ENCODE results near the gene FADS1.

GRCh38 chr11:61760946-61761345, 55.9 kb downstream of the FADS1 start:
- no peak for TF ChIP-seq CTCF (IDR thresholded peaks at IDR 0.05)
- TF ChIP-seq POLR2A (IDR thresholded peaks at IDR 0.05): no peak

Data from Peyer's patch (tissue), 4 donors.